Activated CD8-positive, alpha-beta memory T cell treated with anti-CD3 and anti-CD28 coated beads, Interleukin-2, amount 50 U/mL, for 24 hours (primary cell): Measurements from ENCODE around the gene ANKRD33B.

Experiments
- DNase-seq: peaks from one replicate; pipeline ENCODE4 v3.0.0-alpha.2; 2020; ENCODE audit errors: extremely low read depth

ANKRD33B gene

DNA sequence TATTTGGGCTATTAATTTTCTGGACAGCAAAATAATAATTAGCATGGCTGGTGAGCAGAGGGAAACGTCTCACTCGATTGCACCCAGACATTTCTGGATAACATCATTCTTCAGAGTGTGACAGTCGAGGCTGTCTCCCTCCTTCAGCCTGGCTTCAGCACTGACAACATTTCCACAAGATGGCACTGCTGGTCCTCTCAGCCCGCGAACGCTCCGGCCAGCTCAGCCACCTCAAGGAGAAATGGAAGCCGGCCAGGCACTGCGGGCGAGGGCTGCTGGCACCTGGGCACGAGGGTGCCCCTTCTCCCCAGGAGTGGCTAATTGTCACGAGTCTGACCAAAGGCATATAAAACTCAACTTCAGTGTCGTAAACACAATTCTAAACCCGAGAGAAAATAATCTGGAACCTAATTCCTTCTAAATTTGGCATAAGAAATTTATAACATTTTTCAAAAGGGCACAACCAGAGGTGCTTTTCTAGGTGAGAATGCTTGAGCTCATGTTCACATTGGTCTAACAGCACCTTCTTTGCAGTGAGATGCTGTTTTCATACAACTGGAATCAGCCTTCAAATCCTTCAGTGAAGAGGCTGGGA lies 131.3 kb downstream of the ANKRD33B start:
- no peak for DNase-seq

DNA sequence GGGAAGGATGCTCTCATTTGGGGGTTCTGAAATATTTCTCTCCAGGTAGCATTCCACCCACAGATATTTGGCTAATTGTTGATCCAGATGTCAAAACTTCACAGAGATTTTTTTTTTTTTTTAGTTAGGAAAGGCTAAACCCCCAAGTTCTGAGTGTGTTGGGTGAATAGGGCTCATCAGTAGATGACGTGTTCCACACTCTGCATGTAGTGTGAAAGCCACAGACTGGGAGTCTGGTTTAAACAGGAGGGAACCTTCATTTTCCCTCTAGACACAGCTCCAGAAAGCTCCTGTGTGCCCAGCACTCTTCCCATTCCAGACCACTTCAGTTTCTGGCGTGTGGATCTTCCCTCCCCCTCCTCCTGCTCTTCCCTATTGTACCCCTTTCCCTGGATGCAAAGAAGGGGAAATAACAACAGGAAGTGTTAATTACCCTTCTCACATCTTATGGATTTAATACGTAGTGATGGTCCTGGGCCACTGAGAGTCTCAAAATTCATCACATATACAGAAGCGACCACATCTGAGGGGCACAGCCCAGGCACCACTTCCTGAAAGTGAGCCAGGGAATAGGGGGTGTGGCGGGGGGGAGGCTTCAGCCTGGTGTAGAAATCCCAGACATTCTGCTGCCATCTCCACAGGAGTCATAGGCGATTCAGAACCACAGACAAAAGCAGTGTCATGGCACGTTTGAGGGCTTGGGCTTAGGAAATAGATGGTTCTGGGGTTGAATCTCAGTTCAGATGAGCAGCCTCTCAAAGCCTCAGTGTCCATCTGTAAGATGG lies 132.1 kb downstream of the ANKRD33B start:
- no peak for DNase-seq

DNA sequence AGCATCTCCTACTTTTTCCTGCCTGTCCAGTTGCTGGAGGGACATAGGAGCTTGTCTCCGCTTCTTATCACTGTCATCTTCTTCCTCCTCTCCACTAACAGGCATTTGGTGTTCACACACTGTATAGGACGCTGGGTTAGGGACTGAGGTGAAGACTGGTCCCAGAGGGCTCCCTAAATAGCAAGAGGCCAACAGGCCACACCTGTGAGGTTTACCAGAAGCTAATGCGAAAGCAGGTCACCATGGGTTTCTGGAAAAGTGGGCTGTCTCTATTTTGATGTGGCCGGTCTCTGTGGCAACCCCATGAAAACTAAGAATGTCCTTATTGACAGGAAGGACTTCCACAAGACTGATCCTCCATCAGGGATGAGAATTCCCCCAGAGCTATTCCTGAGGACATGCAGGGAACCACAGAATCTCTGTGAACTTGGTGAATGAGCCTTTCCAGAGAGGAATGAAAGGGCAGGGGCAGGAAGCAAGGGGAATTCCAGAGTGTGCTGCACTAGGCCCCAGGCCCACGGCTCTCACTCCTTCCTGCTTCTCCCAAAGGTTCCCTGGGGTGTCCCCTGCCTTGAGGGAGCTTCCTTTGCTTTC lies 135.5 kb downstream of the ANKRD33B start:
- no peak for DNase-seq

DNA sequence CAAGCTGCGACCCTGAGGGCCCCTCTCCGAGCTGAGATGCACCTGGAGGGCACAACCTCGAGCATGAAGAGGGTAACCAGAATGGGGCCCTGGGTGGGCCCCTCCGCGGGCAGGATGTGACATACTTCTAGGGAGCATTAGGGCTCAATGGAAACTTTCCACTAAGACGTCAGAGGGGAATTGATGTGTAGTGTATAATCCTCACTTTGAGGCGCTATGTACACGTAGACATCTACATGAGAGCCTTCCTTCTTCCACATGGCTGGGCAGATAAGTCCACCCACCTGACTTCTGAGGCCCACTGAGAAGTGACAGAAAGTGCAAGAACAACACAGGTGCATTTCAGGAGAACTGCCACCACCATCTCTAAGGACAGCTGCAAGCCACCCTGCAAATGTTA lies 136.1 kb downstream of the ANKRD33B start:
- DNase-seq: no peak

DNA sequence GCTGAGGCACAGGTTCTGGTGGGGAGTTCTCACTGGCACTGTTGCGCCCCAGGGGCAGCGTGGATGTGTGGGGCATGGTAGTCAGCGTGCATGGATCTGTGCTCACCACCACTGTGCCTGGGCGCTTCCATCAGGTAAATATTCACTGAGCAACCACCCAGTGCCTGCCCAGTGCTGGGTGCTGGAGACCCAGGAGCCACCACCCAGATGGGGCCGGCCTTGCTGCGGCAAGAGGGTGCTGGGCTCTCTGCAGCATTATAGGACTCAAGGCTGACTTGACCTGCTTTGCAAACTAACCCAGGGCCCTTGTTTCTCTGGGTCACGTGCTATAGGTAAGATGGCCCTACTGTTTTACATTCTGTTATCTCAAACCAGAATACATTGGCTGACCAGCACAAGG lies 136.6 kb downstream of the ANKRD33B start:
- no peak for DNase-seq

DNA sequence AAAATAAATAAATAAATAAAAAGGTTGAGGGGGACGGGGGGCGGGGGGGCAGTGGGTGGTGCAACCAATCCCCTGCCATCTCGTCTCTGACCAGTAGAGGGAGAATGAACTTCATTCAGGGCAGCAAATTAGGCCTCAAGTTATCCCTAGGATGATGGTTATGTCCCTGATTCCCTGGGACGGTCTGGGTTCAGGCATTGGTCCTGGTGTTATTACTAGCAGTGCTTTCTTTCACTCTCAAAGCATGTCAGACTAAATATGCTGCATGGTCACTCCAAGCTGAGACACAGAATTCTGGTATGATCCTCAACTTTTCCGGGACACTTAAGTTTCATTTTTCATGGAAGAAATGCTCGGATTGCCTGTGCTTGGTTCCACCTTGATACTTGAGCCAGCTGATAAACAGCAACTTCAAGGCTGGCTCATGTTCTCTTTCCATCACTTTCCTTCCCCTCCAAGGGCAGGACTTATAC lies 137.7 kb downstream of the ANKRD33B start:
- no peak for DNase-seq

DNA sequence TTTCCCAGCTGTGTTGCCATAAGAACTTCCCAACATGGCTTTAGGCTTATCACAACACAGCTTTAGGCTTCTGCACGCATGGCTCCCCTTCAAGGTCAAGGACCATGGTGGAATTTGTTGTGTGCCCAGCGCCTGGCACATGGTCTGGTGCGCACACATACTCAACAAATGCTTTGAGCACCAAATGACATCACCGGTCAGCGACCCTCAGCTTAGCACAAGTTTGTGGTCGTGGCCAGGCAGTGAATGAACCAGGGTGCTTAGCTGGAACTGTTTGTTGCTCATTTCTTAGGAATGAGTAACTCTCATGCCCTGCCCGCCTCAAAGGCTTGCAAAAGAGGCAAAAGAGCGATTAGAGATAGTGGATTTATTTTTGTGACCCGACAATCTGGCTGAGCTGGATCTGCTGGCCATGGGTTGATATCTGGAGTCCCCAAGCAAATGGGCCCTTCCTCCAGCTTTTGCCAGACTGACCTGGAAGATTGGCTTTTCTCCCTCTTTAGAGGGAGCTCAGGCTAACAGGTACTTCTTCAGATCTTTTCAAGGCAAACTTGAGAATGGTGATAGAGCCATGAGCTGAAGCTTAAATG lies 138.3 kb downstream of the ANKRD33B start:
- no peak for DNase-seq

DNA sequence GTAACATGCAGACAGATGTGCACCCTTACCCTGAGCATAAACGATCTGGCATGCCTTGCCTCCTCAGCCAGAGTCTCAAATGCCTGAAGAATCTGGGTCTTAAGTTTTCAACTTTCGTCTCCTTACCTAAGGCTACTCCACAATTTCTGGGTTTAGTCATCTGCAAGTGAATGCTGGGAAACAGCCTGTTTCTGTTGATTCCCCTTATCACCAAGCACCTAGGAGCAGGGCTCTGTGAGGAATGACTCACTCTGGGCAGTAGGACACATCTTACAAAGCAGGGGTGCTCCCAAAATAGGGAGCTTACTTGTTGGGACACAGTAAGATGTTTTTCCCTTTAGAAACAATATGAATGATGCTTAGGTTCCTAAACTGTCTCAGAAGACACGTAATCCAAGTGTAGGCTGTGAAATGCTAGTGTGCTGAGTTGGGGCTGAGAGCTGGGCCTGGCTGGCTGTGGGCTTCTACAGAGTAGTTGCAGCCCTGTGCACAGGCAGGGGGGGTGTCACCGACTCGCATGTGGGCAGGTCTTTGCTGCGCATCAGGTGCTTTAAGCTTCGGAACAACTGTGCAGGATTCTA lies 139.1 kb downstream of the ANKRD33B start:
- DNase-seq: no peak

DNA sequence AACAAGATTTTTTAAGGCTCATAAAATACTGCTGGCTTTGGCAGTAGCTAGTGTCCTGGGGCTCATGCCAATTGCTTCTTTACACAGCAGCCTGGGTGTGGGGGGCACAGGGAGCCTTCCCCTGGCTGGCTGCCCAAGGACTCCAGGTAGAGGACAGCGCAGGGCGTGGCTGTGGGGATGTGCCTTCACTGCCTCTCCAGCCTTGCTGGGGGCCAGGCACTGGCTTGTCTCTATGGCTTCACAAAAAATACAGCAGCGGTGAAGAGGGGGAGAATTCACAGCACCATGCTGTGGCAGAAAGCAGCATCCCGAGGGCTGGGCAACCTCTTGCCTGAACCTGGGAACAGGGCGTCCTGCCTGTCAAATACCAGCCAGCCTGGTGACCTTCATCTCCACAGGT lies 139.8 kb downstream of the ANKRD33B start:
- no peak for DNase-seq

DNA sequence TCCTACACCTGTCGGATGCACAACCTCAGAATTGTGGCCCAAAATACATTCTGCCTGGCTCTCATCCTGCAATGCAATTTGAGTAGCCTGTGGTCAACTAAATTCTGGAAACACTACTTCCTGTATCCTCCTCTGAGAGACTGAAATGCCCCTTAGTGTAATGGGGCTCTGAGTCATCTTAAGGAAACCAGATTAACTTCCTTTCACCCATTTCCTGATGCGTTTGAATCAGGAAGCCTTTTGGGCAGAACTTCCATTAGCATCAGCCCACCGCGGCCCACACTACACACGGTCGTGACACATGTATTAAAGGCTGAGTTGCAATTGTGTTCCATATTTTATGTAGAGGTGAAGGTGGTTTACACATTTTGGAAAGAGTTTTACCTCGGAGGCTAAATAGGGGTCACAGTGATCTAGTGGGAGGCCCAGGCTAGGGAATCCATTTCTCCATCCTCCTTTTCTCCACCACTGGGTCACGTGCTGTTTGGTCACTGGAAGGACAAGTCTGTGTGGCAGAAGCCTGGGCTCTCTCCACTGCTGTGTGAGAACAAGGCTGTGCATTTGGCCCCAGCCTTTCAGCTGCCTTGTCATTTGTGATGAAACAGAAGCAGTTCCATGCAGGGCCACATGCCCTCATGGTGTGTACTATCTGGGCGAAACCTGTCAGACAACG lies 141.2 kb downstream of the ANKRD33B start:
- DNase-seq: no peak

DNA sequence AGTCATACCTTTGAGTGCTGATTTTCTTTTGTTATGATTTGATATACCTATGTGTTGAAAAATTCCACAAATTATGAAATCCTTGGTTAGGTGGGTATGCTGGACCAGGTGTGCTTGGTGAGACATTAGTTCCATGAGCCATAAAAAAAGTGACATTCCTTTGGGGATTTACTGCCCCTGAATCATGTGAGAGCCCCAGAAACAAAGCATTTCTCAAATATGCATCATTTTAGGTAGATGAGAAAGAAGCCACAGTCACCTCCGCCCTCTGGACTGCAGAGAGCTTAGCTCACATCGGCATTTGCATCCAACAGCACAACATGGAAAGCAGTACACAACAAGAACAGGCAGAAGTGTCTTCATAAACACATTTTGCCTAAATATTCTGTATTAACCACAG lies 141.9 kb downstream of the ANKRD33B start:
- no peak for DNase-seq

DNA sequence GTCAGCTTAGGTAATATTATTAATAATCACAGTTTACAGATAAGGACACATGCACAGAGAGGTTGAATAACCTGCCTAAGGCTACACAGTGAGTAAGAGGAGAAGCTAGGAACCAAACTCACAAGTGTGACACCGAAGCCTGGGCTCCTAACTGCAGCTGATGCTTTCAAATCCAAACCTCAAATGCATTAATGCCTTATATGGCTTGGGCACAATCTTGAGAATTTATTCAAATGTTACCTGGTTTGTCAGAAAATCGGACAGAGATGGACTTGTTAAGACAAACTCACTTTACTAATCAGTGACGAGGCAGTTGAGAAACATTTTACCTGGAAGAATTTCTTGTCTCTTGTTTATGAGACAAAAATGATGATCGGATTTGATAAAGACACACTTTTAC lies 142.5 kb downstream of the ANKRD33B start:
- no peak for DNase-seq
